GM12801 (cell line): ENCODE data around the gene STUM.

Experiments
- CTCF ChIP-seq: IDR thresholded peaks from one replicate; pipeline ENCODE4 v1.5.1; 2011; ENCODE audit warnings: control low read depth; ENCODE audit not compliant: insufficient read length; ENCODE audit errors: extremely low read depth

Gene STUM

GRCh38 chr1:226565476-226565875 lies 16.9 kb downstream of the STUM start:
- no peak for TF ChIP-seq CTCF

GRCh38 chr1:226566234-226566633 lies 17.7 kb downstream of the STUM start:
- no peak for TF ChIP-seq CTCF

- TF ChIP-seq CTCF, result no peak
These were observed 18.2 kb downstream of the STUM start for GRCh38 chr1:226566760-226567159.

- no peak for TF ChIP-seq CTCF
These were observed 19.7 kb downstream of the STUM start for GRCh38 chr1:226568077-226568831.

GRCh38 chr1:226568975-226569741 lies 20.6 kb downstream of the STUM start:
- no peak for TF ChIP-seq CTCF

GRCh38 chr1:226569879-226570547 lies 21.4 kb downstream of the STUM start:
- TF ChIP-seq CTCF, result no peak

GRCh38 chr1:226571893-226572292 lies 23.3 kb downstream of the STUM start:
- no peak for TF ChIP-seq CTCF
